ENCODE results near the gene IQCK. TPM values are rescaled to one million over a fixed set of nuclear protein-coding genes. Genes with fewer than 3 reads are reported as not detected.
A peak's percentile ranks its signal among the peaks of the same experiment; 100 is the strongest.

Gene IQCK
- total and polyA plus RNA-seq, 10 donors = 3.6 to 19.9 (median 7.4) TPM

- Histone ChIP-seq H3K36me3 (no peaks in the 10 kb centered on the region), H3K9me3 (no peaks in the 10 kb centered on the region), H3K27ac (no peak overlapping the region), H3K4me3 (no peak overlapping the region), H3K4me1 (no peaks in the 10 kb centered on the region), H3K27me3 (replicated peaks in 1 of 7) (no peaks in the 10 kb centered on the region)
- 87 to 95% (median 90%) methylated on average over 9 of the region's 9 CpGs for WGBS, 5 donors
- no peak for DNase-seq
- intact Hi-C loops (cut with DNase I; ENCODE audit: low total_unique reads) = no loop called here
- TF ChIP-seq POLR2AphosphoS5 (IDR thresholded peaks at IDR 0.05) (no peak), POLR2A (IDR thresholded peaks at IDR 0.05) (no peak)
- TF ChIP-seq, protein P1, sequence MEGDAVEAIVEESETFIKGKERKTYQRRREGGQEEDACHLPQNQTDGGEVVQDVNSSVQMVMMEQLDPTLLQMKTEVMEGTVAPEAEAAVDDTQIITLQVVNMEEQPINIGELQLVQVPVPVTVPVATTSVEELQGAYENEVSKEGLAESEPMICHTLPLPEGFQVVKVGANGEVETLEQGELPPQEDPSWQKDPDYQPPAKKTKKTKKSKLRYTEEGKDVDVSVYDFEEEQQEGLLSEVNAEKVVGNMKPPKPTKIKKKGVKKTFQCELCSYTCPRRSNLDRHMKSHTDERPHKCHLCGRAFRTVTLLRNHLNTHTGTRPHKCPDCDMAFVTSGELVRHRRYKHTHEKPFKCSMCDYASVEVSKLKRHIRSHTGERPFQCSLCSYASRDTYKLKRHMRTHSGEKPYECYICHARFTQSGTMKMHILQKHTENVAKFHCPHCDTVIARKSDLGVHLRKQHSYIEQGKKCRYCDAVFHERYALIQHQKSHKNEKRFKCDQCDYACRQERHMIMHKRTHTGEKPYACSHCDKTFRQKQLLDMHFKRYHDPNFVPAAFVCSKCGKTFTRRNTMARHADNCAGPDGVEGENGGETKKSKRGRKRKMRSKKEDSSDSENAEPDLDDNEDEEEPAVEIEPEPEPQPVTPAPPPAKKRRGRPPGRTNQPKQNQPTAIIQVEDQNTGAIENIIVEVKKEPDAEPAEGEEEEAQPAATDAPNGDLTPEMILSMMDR (IDR thresholded peaks at IDR 0.05 in 8 of 11, conservative IDR thresholded peaks at IDR 0.05 in 3 of 11) = no peak
Measured at GRCh38 chr16:19859166-19859565, 141.1 kb downstream of the IQCK start.

DNA sequence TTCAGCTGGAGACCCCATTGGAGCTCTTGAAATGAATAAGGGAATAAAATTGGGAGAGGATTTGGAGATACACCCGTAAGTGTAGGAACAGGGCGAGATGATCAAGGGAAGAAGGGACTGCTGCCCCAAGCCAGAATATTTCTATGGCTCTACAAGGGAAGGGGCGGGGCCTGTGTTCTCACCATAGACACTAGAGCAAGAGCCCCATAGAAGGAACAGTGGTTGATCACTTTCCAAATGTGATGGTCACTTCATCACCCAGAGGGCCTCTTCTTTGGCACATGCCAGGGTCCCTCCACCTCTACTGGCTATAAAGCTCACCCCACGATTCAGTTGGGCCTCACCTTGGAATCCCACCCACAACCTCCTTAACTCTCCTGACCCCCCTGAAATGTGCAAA lies 141.5 kb downstream of the IQCK start:
- Histone ChIP-seq H3K9me3 (no peaks in the 10 kb centered on the region), H3K4me3 (no peak overlapping the region), H3K36me3 (no peaks in the 10 kb centered on the region), H3K4me1 (no peaks in the 10 kb centered on the region), H3K27me3 (replicated peaks in 1 of 7) (no peaks in the 10 kb centered on the region), H3K27ac (no peak overlapping the region)
- TF ChIP-seq, protein P1 (IDR thresholded peaks at IDR 0.05 in 8 of 11, conservative IDR thresholded peaks at IDR 0.05 in 3 of 11) = no peak
- TF ChIP-seq POLR2A (IDR thresholded peaks at IDR 0.05) (no peak), POLR2AphosphoS5 (IDR thresholded peaks at IDR 0.05) (no peak)
- intact Hi-C loops (cut with DNase I; ENCODE audit: low total_unique reads) = no loop called here
- peak; percentile 27 for DNase-seq
- 80 to 94% (median 87%) methylated on average over 4 of the region's 4 CpGs for WGBS, 5 donors

DNA sequence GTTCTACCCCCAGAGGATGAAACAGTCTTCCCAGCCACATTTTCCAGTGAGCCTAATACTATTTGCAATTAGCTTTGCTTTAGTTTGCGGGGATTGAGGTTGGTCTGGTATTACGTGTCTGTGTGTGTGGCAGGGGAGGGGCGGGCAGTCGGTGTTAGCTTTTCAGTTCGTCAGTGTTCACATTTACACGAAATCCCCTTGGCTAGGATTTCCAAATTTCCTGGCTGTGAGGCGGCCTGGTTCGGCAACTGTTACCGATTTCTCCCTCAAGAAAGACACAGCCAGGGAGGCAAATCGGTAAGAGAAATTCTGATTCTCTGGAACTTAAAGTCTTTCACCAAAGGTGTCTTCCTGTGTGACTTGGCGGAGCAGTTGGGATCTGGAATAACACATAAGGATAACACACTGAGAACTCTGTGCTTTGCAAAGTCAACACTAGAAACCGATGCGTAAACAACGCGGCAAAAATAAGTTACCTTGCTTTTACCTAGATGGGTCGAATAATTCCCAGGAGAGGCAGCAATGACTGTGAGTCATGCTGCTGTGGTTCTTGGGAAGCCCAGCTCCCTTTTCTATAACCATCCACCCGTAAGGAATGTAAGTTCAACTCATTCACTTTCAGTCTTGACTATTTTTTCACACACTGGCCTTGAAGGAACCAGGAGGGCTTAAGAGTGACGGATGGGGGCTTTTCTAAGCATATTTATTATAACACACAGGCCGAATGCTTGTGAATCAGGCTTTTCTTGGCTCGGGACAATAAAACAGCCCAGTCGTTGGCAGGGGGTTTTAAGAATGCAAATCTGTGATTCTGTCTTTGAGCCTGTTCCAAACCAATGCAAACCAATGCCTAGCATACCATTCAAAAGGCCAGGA lies 142.3 kb downstream of the IQCK start:
- Histone ChIP-seq H3K9me3 (no peaks in the 10 kb centered on the region), H3K4me3 (no peak overlapping the region), H3K27me3 (replicated peaks in 1 of 7) (no peaks in the 10 kb centered on the region), H3K36me3 (no peaks in the 10 kb centered on the region), H3K27ac (no peak overlapping the region), H3K4me1 (no peaks in the 10 kb centered on the region)
- TF ChIP-seq, protein P1 (IDR thresholded peaks at IDR 0.05 in 8 of 11, conservative IDR thresholded peaks at IDR 0.05 in 3 of 11) = no peak
- TF ChIP-seq POLR2A (IDR thresholded peaks at IDR 0.05) = no peak
- TF ChIP-seq POLR2AphosphoS5 (IDR thresholded peaks at IDR 0.05) = no peak
- WGBS, 5 donors = 83 to 89% (median 84%) methylated on average over 21 of the region's 21 CpGs
- intact Hi-C loops (cut with DNase I; ENCODE audit: low total_unique reads) = no loop called here
- DNase-seq = peak; percentile 20

DNA sequence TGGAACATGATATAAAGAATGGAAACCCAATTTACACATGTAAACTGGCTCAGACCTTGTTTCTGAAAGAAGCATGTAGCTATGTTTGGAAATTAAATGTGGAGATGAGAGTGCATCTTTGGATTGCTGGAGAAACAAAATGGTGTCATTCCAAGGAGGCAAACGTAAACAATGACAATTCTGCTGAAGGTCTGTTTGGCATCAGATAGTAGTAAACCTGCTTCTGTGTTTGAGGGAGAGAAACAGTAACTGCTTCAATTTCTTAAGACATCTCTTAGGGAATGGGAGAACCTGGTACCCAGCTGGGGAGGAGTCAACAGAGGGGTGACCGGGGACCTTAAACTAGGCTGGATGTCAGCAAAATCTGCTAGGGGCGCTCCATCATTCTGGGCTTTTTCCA lies 143.1 kb downstream of the IQCK start:
- H3K27me3 ChIP-seq (replicated peaks in 1 of 7) = no peaks in the 10 kb centered on the region

More for the DNA sequence above, 143.1 kb downstream of the IQCK start:
- Histone ChIP-seq H3K4me3 (no peak overlapping the region), H3K9me3 (no peaks in the 10 kb centered on the region), H3K36me3 (no peaks in the 10 kb centered on the region), H3K27ac (no peak overlapping the region), H3K4me1 (no peaks in the 10 kb centered on the region)
- DNase-seq = no peak
- TF ChIP-seq, protein P1 (IDR thresholded peaks at IDR 0.05 in 8 of 11, conservative IDR thresholded peaks at IDR 0.05 in 3 of 11) = no peak
- TF ChIP-seq POLR2AphosphoS5 (IDR thresholded peaks at IDR 0.05) (no peak), POLR2A (IDR thresholded peaks at IDR 0.05) (no peak)
- WGBS, 5 donors = 88 to 94% (median 89%) methylated on average over 3 of the region's 3 CpGs
- intact Hi-C loops (cut with DNase I; ENCODE audit: low total_unique reads) = no loop called here
